ENCODE results near the gene CRHR2. TPM values are rescaled to one million over a fixed set of nuclear protein-coding genes. Genes with fewer than 3 reads are reported as not detected.
A peak's percentile ranks its signal among the peaks of the same experiment; 100 is the strongest.

The CRHR2 gene
- total and polyA plus RNA-seq, 2 of the 13 experiments (the other 11 are each of a cell fraction or from before 2014, with no cell fraction given) = not detected

DNA sequence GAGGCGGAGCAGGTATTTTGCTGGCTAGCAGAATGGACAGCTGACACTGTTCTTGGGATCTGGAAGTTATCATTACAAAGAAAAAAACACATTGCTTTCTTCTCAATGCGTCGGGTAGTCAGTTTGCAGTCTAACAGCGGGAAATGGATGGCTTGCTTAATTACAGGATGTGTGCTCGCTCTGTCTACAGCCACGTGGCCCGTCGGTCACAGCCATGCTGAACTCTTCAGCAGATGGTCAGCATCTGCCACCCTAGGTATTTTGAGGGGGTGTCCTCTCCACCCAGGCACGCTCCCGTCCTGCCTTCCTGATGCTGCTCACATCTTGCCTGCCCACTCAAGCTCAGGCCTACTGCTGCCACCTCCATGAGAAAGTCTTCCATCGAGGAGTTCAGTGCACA, 49.3 kb upstream of the CRHR2 start:
- Histone ChIP-seq H3K27ac (ENCODE audit: extremely low read length, insufficient read depth, low read length) (no peak overlapping the region), H4K20me1 (ENCODE audit: insufficient read depth, low read length) (no peaks in the 10 kb centered on the region), H3K4me1 (ENCODE audit: insufficient read depth, low read length) (no peaks in the 10 kb centered on the region), H3K9me3 (ENCODE audit: low read length) (no peaks in the 10 kb centered on the region), H3K4me2 (ENCODE audit: low read depth, low read length) (no peak overlapping the region), H2AFZ (ENCODE audit: low read length) (no peak overlapping the region), H3K4me3 (replicated peaks in 1 of 3; ENCODE audit: insufficient read depth in 1 of 3, low read depth in 2 of 3, low read length in 3 of 3) (no peak overlapping the region), H3K36me3 (replicated peaks in 1 of 2; ENCODE audit: control insufficient read depth in 1 of 2, insufficient read depth in 2 of 2, low read length in 2 of 2) (no peaks in the 10 kb centered on the region), H3K9ac (ENCODE audit: insufficient read depth, low read depth, low read length) (no peak overlapping the region), H3K27me3 (ENCODE audit: control insufficient read depth in 1 of 2, insufficient read depth in 2 of 2, low read length in 2 of 2) (peaks cover 0 to 39% of the 10 kb centered on the region in 2 experiments; a peak in 2 of 5 replicates), H3K79me2 (ENCODE audit: insufficient read depth, low read length) (no peaks in the 10 kb centered on the region)
- POLR2A ChIA-PET = no interaction called here
- no peak for ATAC-seq
- BruUV-seq (replicated peaks) = no TSS peak
- intact Hi-C loops (cut with micrococcal nuclease; ENCODE audit: unreplicated experiment) (no loop called here), in situ Hi-C loops (cut with HindIII; ENCODE audit: extremely low pct_ligation_motif_present, low pct_unique_long_range_greater_than_20kb) (no loop called here)
- no peak for FAIRE-seq
- 33% methylated on average over 11 of the region's 11 CpGs for WGBS (ENCODE audit: low lambda C conversion rate)
- TF ChIP-seq, protein P1, sequence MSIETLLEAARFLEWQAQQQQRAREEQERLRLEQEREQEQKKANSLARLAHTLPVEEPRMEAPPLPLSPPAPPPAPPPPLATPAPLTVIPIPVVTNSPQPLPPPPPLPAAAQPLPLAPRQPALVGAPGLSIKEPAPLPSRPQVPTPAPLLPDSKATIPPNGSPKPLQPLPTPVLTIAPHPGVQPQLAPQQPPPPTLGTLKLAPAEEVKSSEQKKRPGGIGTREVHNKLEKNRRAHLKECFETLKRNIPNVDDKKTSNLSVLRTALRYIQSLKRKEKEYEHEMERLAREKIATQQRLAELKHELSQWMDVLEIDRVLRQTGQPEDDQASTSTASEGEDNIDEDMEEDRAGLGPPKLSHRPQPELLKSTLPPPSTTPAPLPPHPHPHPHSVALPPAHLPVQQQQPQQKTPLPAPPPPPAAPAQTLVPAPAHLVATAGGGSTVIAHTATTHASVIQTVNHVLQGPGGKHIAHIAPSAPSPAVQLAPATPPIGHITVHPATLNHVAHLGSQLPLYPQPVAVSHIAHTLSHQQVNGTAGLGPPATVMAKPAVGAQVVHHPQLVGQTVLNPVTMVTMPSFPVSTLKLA (IDR thresholded peaks at IDR 0.05) = peak; percentile 66
- no peak for TF ChIP-seq ZNF776 (CRISPR knock-in tag; IDR thresholded peaks at IDR 0.05)
- DNase-seq (ENCODE audit: low spot score) = no peak
- CTCF ChIA-PET (ENCODE audit: low intra/inter-chr PET ratio, low total read pairs) = no interaction called here

GRCh38 chr7:30730996-30731395, 48.7 kb upstream of the CRHR2 start:
- in situ Hi-C loops (cut with HindIII; ENCODE audit: extremely low pct_ligation_motif_present, low pct_unique_long_range_greater_than_20kb) (no loop called here), intact Hi-C loops (cut with micrococcal nuclease; ENCODE audit: unreplicated experiment) (no loop called here)
- TF ChIP-seq ZNF10 (CRISPR knock-in tag; IDR thresholded peaks at IDR 0.05; ENCODE audit: borderline replicate concordance, low read depth) = no peak
- TF ChIP-seq ZNF629 (CRISPR knock-in tag; conservative IDR thresholded peaks at IDR 0.05) = peak; percentile 71
- H3K4me2 ChIP-seq (ENCODE audit: low read depth, low read length) = no peak overlapping the region
- H2AFZ ChIP-seq (ENCODE audit: low read length) = no peak overlapping the region
- no peak overlapping the region for H3K4me3 ChIP-seq (replicated peaks in 1 of 3; ENCODE audit: insufficient read depth in 1 of 3, low read depth in 2 of 3, low read length in 3 of 3)
- POLR2A ChIA-PET = no interaction called here
- CTCF ChIA-PET (ENCODE audit: low intra/inter-chr PET ratio, low total read pairs) = no interaction called here
- no peak overlapping the region for H3K9ac ChIP-seq (ENCODE audit: insufficient read depth, low read depth, low read length)
- no peak for ATAC-seq
- H3K36me3 ChIP-seq (replicated peaks in 1 of 2; ENCODE audit: control insufficient read depth in 1 of 2, insufficient read depth in 2 of 2, low read length in 2 of 2) = no peaks in the 10 kb centered on the region
- no peak overlapping the region for H3K27ac ChIP-seq (ENCODE audit: extremely low read length, insufficient read depth, low read length)
- no peak for FAIRE-seq
- H3K79me2 ChIP-seq (ENCODE audit: insufficient read depth, low read length) = no peaks in the 10 kb centered on the region
- H4K20me1 ChIP-seq (ENCODE audit: insufficient read depth, low read length) = no peaks in the 10 kb centered on the region
- H3K4me1 ChIP-seq (ENCODE audit: insufficient read depth, low read length) = no peaks in the 10 kb centered on the region
- BruUV-seq (replicated peaks) = no TSS peak
- peaks cover 0 to 39% of the 10 kb centered on the region in 2 experiments; a peak in 2 of 5 replicates for H3K27me3 ChIP-seq (ENCODE audit: control insufficient read depth in 1 of 2, insufficient read depth in 2 of 2, low read length in 2 of 2)
- WGBS (ENCODE audit: low lambda C conversion rate) = 10% methylated on average over 4 of the region's 4 CpGs
- H3K9me3 ChIP-seq (ENCODE audit: low read length) = no peaks in the 10 kb centered on the region
- DNase-seq (ENCODE audit: low spot score) = no peak
